ENCODE measurements around the gene ACTL6B.

DNA sequence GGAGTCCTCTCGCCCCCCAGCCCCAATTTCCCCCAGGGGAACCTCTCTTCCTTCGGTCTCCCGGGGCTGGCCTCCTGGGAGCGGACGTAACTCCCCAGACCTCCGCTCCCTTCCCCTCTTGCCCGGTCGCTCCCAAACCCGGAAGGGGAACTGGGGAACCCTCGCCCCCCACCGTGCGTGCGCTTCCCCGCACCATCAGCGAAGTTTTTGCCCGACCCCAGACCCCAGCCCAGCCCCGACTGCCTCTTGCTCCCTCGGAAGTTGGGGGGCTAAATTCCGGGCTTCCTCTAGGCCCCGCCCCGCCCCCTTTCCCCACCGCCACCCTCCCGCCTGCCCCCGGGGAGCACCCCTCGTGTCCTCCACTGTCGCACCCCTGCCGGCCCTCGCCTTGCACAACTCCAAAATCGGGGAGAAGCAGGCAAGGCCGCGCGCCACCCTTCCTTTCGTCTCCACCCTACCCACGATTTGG lies 17.7 kb upstream of the ACTL6B start:
- TF ChIP-seq EZH2 (IDR thresholded peaks at IDR 0.05; ENCODE audit: low read depth): no peak
- no peak for TF ChIP-seq CTCF (conservative IDR thresholded peaks at IDR 0.05)

Measured in PC-9 (cell line).